K562 (cell line): Measurements from ENCODE around the gene IGFL1. TPM values are rescaled to one million over a fixed set of nuclear protein-coding genes. Genes with fewer than 3 reads are reported as not detected.

Source experiments
- E2F6 ChIP-seq, 2 experiments: IDR thresholded peaks; 2 replicates each; pipeline ENCODE4 v1.6.1; 2011; ENCODE audit warnings: borderline replicate concordance in 1 of 2, control low read depth in 1 of 2, low read depth in 1 of 2, low read length in 1 of 2, mild to moderate bottlenecking in 1 of 2, mixed read lengths in 1 of 2, moderate library complexity in 1 of 2; ENCODE audit not compliant: insufficient read depth in 1 of 2, insufficient read length in 1 of 2, poor library complexity in 1 of 2, severe bottlenecking in 1 of 2; ENCODE audit errors: extremely low read depth in 1 of 2
- MBD2 ChIP-seq: sonication (generic); IDR thresholded peaks from 2 replicates; pipeline ENCODE4 v1.6.1; 2016; ENCODE audit warnings: low read depth, borderline replicate concordance
- RBM17 ChIP-seq: fragments of 200-400 bp; formaldehyde crosslinking; IDR thresholded peaks from 2 replicates; pipeline ENCODE4 v1.6.1; 2017; ENCODE audit warnings: low read depth, mild to moderate bottlenecking, low read length, borderline replicate concordance
- TSHZ1 ChIP-seq: fragments of 250-450 bp; sonication (Bioruptor Pico); IDR thresholded peaks from 2 replicates; pipeline ENCODE4 v1.4.0; 2020; ENCODE audit warnings: mild to moderate bottlenecking, moderate library complexity
- ZNF134 ChIP-seq: fragments of 250-450 bp; sonication (Bioruptor Pico); conservative IDR thresholded peaks from 2 replicates; pipeline ENCODE4 v1.4.0; 2020
- polyA plus RNA-seq, 8 experiments: library from polyadenylated mRNA; depleted of rRNA in 4 of 8; stranded (reverse) in 5 of 8; unstranded in 3 of 8; fragments of >200 nt; fragmentation: Nextera tagmentation in 2 of 8; fragmentation: Illumina TruSeq in 1 of 8; extraction: Ambion mirVana in 2 of 8; extraction: Trizol in 1 of 8; gene quantifications; 2 replicates each; pipeline versions ENCODE4 v1.2.1 to v1.2.3, GENCODE V29; 2011 to 2014; ENCODE audit warnings: inconsistent platforms in 1 of 8, missing spikeins in 1 of 8
- total RNA-seq, 7 experiments: library from RNA; depleted of rRNA in 6 of 7; stranded (reverse); fragments of >200 nt in 6 of 7; fragmentation: Illumina TruSeq in 2 of 7; extraction: Trizol in 2 of 7; gene quantifications; 2 replicates each; pipeline versions ENCODE4 v1.2.1 to v1.2.3, GENCODE V29; 2011 to 2021; ENCODE audit warnings: low replicate concordance in 1 of 7
- TF ChIP-seq, protein P1 (sequence below): fragments of 250-450 bp; sonication (Bioruptor Pico); IDR thresholded peaks from 2 replicates; pipeline ENCODE4 v1.8.0; 2022; ENCODE audit warnings: inconsistent platforms

The IGFL1 gene
- total and polyA plus RNA-seq, 9 of the 15 experiments (the other 6 are each of a cell fraction or from before 2014, with no cell fraction given), result not detected

GRCh38 chr19:46271481-46272197 lies 42.1 kb downstream of the IGFL1 start (continued):
- TF ChIP-seq TSHZ1 (CRISPR knock-in tag) (no peak), RBM17 (no peak), ZNF134 (CRISPR knock-in tag) (no peak), E2F6 (IDR thresholded peaks at IDR 0.05; ENCODE audit: borderline replicate concordance in 1 of 2, extremely low read depth in 1 of 2, insufficient read depth in 1 of 2, insufficient read length in 1 of 2, low read depth in 1 of 2, low read length in 1 of 2, poor library complexity in 1 of 2, severe bottlenecking in 1 of 2) (no peak), MBD2 (no peak)
- TF ChIP-seq, protein P1, sequence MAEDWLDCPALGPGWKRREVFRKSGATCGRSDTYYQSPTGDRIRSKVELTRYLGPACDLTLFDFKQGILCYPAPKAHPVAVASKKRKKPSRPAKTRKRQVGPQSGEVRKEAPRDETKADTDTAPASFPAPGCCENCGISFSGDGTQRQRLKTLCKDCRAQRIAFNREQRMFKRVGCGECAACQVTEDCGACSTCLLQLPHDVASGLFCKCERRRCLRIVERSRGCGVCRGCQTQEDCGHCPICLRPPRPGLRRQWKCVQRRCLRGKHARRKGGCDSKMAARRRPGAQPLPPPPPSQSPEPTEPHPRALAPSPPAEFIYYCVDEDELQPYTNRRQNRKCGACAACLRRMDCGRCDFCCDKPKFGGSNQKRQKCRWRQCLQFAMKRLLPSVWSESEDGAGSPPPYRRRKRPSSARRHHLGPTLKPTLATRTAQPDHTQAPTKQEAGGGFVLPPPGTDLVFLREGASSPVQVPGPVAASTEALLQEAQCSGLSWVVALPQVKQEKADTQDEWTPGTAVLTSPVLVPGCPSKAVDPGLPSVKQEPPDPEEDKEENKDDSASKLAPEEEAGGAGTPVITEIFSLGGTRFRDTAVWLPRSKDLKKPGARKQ (CRISPR knock-in tag), result no peak
